ENCODE measurements around the gene RFX3. TPM values are rescaled to one million over a fixed set of nuclear protein-coding genes. Genes with fewer than 3 reads are reported as not detected.

The RFX3 gene
- total and polyA plus RNA-seq, 4 donors = 0.30 to 4.6 (median 1.5) TPM

DNA sequence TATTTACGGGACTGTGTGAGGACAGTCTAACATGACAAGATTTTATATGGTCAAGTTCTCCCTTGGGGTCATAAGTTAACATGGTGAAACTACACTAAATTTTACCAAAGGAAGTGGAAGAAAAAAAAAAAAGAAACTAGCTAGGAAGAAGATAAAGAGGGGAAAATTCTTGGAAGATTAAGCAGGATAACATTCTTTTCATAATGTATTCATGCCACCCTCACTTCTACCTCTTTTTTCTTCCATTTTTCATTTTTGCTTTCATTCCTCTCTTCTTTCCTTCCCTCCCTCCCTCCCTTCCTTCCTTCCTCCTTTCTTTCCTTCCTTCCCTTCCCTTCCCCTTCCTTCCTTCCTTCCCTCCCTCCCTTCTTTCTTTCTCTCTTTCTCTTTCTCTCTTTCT lies 254.6 kb downstream of the RFX3 start:
- DNase-seq (ENCODE audit: low spot score) = no peak
- no peak overlapping the region for H3K4me3 ChIP-seq (ENCODE audit: low read depth in 1 of 3, low read length in 3 of 3)
- no peak for TF ChIP-seq SP1 (IDR thresholded peaks at IDR 0.05)
- TF ChIP-seq, protein P1, sequence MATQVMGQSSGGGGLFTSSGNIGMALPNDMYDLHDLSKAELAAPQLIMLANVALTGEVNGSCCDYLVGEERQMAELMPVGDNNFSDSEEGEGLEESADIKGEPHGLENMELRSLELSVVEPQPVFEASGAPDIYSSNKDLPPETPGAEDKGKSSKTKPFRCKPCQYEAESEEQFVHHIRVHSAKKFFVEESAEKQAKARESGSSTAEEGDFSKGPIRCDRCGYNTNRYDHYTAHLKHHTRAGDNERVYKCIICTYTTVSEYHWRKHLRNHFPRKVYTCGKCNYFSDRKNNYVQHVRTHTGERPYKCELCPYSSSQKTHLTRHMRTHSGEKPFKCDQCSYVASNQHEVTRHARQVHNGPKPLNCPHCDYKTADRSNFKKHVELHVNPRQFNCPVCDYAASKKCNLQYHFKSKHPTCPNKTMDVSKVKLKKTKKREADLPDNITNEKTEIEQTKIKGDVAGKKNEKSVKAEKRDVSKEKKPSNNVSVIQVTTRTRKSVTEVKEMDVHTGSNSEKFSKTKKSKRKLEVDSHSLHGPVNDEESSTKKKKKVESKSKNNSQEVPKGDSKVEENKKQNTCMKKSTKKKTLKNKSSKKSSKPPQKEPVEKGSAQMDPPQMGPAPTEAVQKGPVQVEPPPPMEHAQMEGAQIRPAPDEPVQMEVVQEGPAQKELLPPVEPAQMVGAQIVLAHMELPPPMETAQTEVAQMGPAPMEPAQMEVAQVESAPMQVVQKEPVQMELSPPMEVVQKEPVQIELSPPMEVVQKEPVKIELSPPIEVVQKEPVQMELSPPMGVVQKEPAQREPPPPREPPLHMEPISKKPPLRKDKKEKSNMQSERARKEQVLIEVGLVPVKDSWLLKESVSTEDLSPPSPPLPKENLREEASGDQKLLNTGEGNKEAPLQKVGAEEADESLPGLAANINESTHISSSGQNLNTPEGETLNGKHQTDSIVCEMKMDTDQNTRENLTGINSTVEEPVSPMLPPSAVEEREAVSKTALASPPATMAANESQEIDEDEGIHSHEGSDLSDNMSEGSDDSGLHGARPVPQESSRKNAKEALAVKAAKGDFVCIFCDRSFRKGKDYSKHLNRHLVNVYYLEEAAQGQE (IDR thresholded peaks at IDR 0.05) = no peak
- TF ChIP-seq GABPA (IDR thresholded peaks at IDR 0.05 in 1 of 2, conservative IDR thresholded peaks at IDR 0.05 in 1 of 2) = no peak
- TF ChIP-seq RXRA (IDR thresholded peaks at IDR 0.05) = no peak
- TF ChIP-seq, protein P2, sequence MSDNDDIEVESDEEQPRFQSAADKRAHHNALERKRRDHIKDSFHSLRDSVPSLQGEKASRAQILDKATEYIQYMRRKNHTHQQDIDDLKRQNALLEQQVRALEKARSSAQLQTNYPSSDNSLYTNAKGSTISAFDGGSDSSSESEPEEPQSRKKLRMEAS (IDR thresholded peaks at IDR 0.05) = no peak
- no peak for TF ChIP-seq EGR1 (IDR thresholded peaks at IDR 0.05; ENCODE audit: low read depth in 2 of 2)
- TF ChIP-seq FOXA1 (IDR thresholded peaks at IDR 0.05) = no peak
- TF ChIP-seq JUND (IDR thresholded peaks at IDR 0.05) = no peak
- TF ChIP-seq, protein P3, sequence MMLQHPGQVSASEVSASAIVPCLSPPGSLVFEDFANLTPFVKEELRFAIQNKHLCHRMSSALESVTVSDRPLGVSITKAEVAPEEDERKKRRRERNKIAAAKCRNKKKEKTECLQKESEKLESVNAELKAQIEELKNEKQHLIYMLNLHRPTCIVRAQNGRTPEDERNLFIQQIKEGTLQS (IDR thresholded peaks at IDR 0.05) = no peak
- TF ChIP-seq YY1 (IDR thresholded peaks at IDR 0.05) = no peak
- TF ChIP-seq RAD21 (IDR thresholded peaks at IDR 0.05) = no peak
- no peak for TF ChIP-seq HNF4A (conservative IDR thresholded peaks at IDR 0.05)
- TF ChIP-seq, protein P4, sequence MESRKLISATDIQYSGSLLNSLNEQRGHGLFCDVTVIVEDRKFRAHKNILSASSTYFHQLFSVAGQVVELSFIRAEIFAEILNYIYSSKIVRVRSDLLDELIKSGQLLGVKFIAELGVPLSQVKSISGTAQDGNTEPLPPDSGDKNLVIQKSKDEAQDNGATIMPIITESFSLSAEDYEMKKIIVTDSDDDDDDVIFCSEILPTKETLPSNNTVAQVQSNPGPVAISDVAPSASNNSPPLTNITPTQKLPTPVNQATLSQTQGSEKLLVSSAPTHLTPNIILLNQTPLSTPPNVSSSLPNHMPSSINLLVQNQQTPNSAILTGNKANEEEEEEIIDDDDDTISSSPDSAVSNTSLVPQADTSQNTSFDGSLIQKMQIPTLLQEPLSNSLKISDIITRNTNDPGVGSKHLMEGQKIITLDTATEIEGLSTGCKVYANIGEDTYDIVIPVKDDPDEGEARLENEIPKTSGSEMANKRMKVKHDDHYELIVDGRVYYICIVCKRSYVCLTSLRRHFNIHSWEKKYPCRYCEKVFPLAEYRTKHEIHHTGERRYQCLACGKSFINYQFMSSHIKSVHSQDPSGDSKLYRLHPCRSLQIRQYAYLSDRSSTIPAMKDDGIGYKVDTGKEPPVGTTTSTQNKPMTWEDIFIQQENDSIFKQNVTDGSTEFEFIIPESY (IDR thresholded peaks at IDR 0.05) = no peak
- no peak for TF ChIP-seq NR2F2 (IDR thresholded peaks at IDR 0.05)
- TF ChIP-seq TAF1 (conservative IDR thresholded peaks at IDR 0.05) = no peak
- TF ChIP-seq, protein P5, sequence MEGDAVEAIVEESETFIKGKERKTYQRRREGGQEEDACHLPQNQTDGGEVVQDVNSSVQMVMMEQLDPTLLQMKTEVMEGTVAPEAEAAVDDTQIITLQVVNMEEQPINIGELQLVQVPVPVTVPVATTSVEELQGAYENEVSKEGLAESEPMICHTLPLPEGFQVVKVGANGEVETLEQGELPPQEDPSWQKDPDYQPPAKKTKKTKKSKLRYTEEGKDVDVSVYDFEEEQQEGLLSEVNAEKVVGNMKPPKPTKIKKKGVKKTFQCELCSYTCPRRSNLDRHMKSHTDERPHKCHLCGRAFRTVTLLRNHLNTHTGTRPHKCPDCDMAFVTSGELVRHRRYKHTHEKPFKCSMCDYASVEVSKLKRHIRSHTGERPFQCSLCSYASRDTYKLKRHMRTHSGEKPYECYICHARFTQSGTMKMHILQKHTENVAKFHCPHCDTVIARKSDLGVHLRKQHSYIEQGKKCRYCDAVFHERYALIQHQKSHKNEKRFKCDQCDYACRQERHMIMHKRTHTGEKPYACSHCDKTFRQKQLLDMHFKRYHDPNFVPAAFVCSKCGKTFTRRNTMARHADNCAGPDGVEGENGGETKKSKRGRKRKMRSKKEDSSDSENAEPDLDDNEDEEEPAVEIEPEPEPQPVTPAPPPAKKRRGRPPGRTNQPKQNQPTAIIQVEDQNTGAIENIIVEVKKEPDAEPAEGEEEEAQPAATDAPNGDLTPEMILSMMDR (IDR thresholded peaks at IDR 0.05; ENCODE audit: low read depth, low read length, missing input control) = no peak
- TF ChIP-seq FOXA2 (IDR thresholded peaks at IDR 0.05) = no peak
- no peak for TF ChIP-seq HNF4G (IDR thresholded peaks at IDR 0.05)
- no peaks in the 10 kb centered on the region for H3K27me3 ChIP-seq (ENCODE audit: control insufficient read depth in 4 of 4, insufficient read depth in 4 of 4, low read length in 3 of 4)
- H3K27ac ChIP-seq (ENCODE audit: low read depth in 1 of 2, low read length in 2 of 2) = no peak overlapping the region
- H3K36me3 ChIP-seq (ENCODE audit: control insufficient read depth in 4 of 4, insufficient read depth in 3 of 4, low read depth in 1 of 4, low read length in 3 of 4) = peaks cover 0 to 2% (median 0%) of the 10 kb centered on the region in 4 donors
- no peak overlapping the region for H3K9ac ChIP-seq (ENCODE audit: low read depth in 1 of 2, low read length in 2 of 2)
- no peaks in the 10 kb centered on the region for H3K4me1 ChIP-seq (ENCODE audit: control insufficient read depth in 4 of 4, insufficient read depth in 4 of 4, low read length in 3 of 4)
- no peaks in the 10 kb centered on the region for H3K9me3 ChIP-seq (ENCODE audit: control insufficient read depth in 4 of 4, low read length in 3 of 4)
- 94% methylated on average over 1 of the region's 1 CpG for WGBS

Measured in liver (tissue), 9 donors.